ENCODE data around the gene TRAF3.
"Not testable (repeated sequence)": the region's sequence is repeated elsewhere in the genome, so short reads cannot be mapped to it uniquely, and the experiment has no call there.

The TRAF3 gene

GRCh38 chr14:102853648-102854047 is 76.4 kb downstream of the TRAF3 start:
- no peak for TF ChIP-seq CTCF (IDR thresholded peaks at IDR 0.05; ENCODE audit: low read depth, low read length)
- H3K4me3 ChIP-seq (ENCODE audit: low read depth, low read length), result no peak overlapping the region

- H3K4me3 ChIP-seq (ENCODE audit: low read depth, low read length), result no peak overlapping the region
- no peak for TF ChIP-seq CTCF (IDR thresholded peaks at IDR 0.05; ENCODE audit: low read depth, low read length)
Observed at GRCh38 chr14:102854091-102854703, 76.9 kb downstream of the TRAF3 start.

- TF ChIP-seq CTCF (IDR thresholded peaks at IDR 0.05; ENCODE audit: low read depth, low read length), result no peak
- no peak overlapping the region for H3K4me3 ChIP-seq (ENCODE audit: low read depth, low read length)
Observed at GRCh38 chr14:102856179-102856578, 78.9 kb downstream of the TRAF3 start.

GRCh38 chr14:102857444-102857843 is 80.2 kb downstream of the TRAF3 start:
- TF ChIP-seq CTCF (IDR thresholded peaks at IDR 0.05; ENCODE audit: low read depth, low read length), result no peak
- no peak overlapping the region for H3K4me3 ChIP-seq (ENCODE audit: low read depth, low read length)

- no peak overlapping the region for H3K4me3 ChIP-seq (ENCODE audit: low read depth, low read length)
- TF ChIP-seq CTCF (IDR thresholded peaks at IDR 0.05; ENCODE audit: low read depth, low read length), result no peak
Observed at GRCh38 chr14:102859911-102860310, 82.7 kb downstream of the TRAF3 start.

- TF ChIP-seq CTCF (IDR thresholded peaks at IDR 0.05; ENCODE audit: low read depth, low read length), result no peak
- H3K4me3 ChIP-seq (ENCODE audit: low read depth, low read length), result no peak overlapping the region
Observed at GRCh38 chr14:102862154-102862773, 85.0 kb downstream of the TRAF3 start.

GRCh38 chr14:102863381-102863780 is 86.1 kb downstream of the TRAF3 start:
- TF ChIP-seq CTCF (IDR thresholded peaks at IDR 0.05; ENCODE audit: low read depth, low read length), result no peak
- H3K4me3 ChIP-seq (ENCODE audit: low read depth, low read length), result no peak overlapping the region

GRCh38 chr14:102865916-102866315 is 88.7 kb downstream of the TRAF3 start:
- not testable (repeated sequence) for H3K4me3 ChIP-seq (ENCODE audit: low read depth, low read length)

All from WI38 (cell line).